22Rv1 (cell line): ENCODE measurements around the gene PCDH12.

ENCODE experiments used
- H3K27ac ChIP-seq: fragments of 450-650 bp; 2 replicates; pipeline ENCODE4 v1.5.1; 2017
- CTCF ChIP-seq: fragments of 450-650 bp; IDR thresholded peaks from 2 replicates; pipeline ENCODE4 v1.5.1; 2017; ENCODE audit warnings: mild to moderate bottlenecking
- ZFX ChIP-seq: fragments of 450-650 bp; IDR thresholded peaks from 2 replicates; pipeline ENCODE4 v1.6.1; 2017; ENCODE audit warnings: antibody characterized with exemption, borderline replicate concordance

Gene PCDH12

GRCh38 chr5:141978389-141978788 is 20.4 kb upstream of the PCDH12 start:
- TF ChIP-seq CTCF (no peak), ZFX (no peak)

GRCh38 chr5:141976176-141976575 is 18.2 kb upstream of the PCDH12 start:
- no peak overlapping the region for H3K27ac ChIP-seq
- TF ChIP-seq ZFX (no peak), CTCF (no peak)

More at GRCh38 chr5:141978389-141978788, 20.4 kb upstream of the PCDH12 start:
- no peak overlapping the region for H3K27ac ChIP-seq

GRCh38 chr5:141973871-141974595 is 16.0 kb upstream of the PCDH12 start:
- TF ChIP-seq ZFX (no peak), CTCF (no peak)
- H3K27ac ChIP-seq = no peak overlapping the region

- peak overlapping the region; percentile 75 for H3K27ac ChIP-seq
- no peak for TF ChIP-seq ZFX
- no peak for TF ChIP-seq CTCF
Observed at GRCh38 chr5:141969783-141970771, 12.1 kb upstream of the PCDH12 start.

- H3K27ac ChIP-seq = peak within 1 kb of the TSS; percentile 75
- TF ChIP-seq ZFX = no peak
- TF ChIP-seq CTCF = peak; percentile 99
Observed at GRCh38 chr5:141968914-141969608, 11.1 kb upstream of the PCDH12 start, which contains the start of gene RNF14. Gene RNF14 (plus strand): TSS chr5:141969105. CDS start chr5:141973589, 4,484 bp downstream.

- no peak overlapping the region for H3K27ac ChIP-seq
- TF ChIP-seq ZFX (no peak), CTCF (no peak)
Observed at GRCh38 chr5:141966963-141967333, 8.9 kb upstream of the PCDH12 start.
